Measurements from ENCODE around the gene TMEM138. TPM values are rescaled to one million over a fixed set of nuclear protein-coding genes. Genes with fewer than 3 reads are reported as not detected.

TMEM138 gene
- 16.7 and 16.8 TPM in 2 replicates for total RNA-seq (2012; rRNA removed)
- 53.2 and 55.9 TPM in 2 replicates for polyA plus RNA-seq (2012; rRNA removed)
- polyA plus RNA-seq (2012; cell fraction: cytosol; rRNA removed) = 27.1 and 40.7 TPM in 2 replicates
- 49.7 and 117 TPM in 2 replicates for polyA plus RNA-seq (2012; cell fraction: nucleus; rRNA removed; ENCODE audit: low replicate concordance)
- Bru-seq, nascent RNA = percentile 82 among the genes with signal in this experiment
- BruChase-seq, experiment 1, labeled RNA remaining after a 6-hour chase = percentile 91 among the genes with signal in this experiment
- percentile 82 among the genes with signal in this experiment for BruChase-seq, experiment 2, labeled RNA remaining after a 2-hour chase
- long read RNA-seq, transcript TMEM138-201 (5 exons, 1,848 nt) = major isoform, 22 of 33 reads
- long read RNA-seq, partial matches to known transcripts = 1 of 33 reads
- long read RNA-seq, other reads (novel, unspliced or antisense) = 9 of 33 reads

DNA sequence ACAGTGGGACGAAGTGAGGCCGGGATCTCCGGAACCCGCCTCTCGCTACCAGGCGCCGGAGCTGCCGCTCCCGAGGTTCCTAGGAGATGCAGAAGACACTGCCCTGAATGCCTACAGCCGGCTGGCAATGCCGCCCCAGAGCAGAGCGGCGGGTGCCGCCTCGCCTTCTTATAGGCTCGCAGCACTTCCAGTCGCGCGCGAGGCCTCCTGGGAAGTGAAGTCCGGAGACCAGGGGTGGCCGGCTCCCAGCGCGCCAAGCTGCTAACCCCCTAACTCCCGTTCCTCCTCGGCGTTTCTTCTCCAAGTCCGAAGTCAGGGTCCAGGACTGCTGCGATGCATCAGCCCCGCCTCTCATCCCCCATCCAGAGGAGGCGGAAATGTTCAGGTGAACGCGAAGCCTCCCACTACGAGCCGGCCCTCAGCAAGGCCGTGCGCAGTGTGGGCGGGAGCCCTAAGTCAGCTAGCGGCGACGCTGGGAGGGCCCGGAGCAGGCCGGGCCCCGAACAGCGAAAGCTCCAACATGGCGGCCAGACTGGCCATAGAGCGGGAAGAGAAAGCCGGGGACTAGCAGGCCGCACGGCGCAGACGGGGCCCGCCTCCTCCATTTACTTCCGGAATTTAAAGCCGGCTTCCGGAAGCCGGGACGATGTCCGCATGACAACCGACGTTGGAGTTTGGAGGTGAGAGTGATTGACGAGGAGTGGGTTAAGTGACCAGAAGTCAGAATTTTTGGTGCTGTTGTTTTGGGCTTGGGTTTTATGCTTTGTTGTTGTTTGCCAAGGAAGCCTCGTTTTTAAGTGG, at the start of gene TMEM138, which contains the start of gene CYB561A3:
Gene TMEM138, plus strand, starts transcription at position 634 of the 801 bp plus-strand sequence. CDS start 2,017 bp downstream, outside the sequence.
Gene CYB561A3, minus strand, starts transcription at position 142 of the 801 bp plus-strand sequence. CDS start 5,169 bp downstream, outside the sequence.
- Histone ChIP-seq H3K4me3 (ENCODE audit: insufficient read depth, low read depth, low read length) (peak within 1 kb of the TSS; percentile 88), H2BK15ac (ENCODE audit: low read depth, low read length) (peak within 1 kb of the TSS; percentile 94; the same call in 2 of the 3 replicates), H3K23ac (ENCODE audit: low read depth, low read length) (peak within 1 kb of the TSS; percentile 98), H2BK120ac (ENCODE audit: low read depth, low read length) (peak within 1 kb of the TSS; percentile 97), H2BK5ac (ENCODE audit: low read depth, low read length, poor library complexity, severe bottlenecking) (peak within 1 kb of the TSS; percentile 99), H4K20me1 (ENCODE audit: insufficient read depth, low read length) (no peaks in the 10 kb centered on the region), H3K4me1 (ENCODE audit: control insufficient read depth, insufficient read depth, low read length) (peaks cover 5% of the 10 kb centered on the region), H2AFZ (replicated peaks; ENCODE audit: low read length, poor library complexity) (peak within 1 kb of the TSS; percentile 99), H4K5ac (ENCODE audit: low read depth, low read length) (peak within 1 kb of the TSS; percentile 100), H3K27ac (ENCODE audit: insufficient read depth, low read length) (peak within 1 kb of the TSS; percentile 99), H4K91ac (ENCODE audit: insufficient read depth, low read depth, low read length) (peak within 1 kb of the TSS; percentile 100), H3K4ac (ENCODE audit: low read depth, low read length) (peak within 1 kb of the TSS; percentile 100), H4K8ac (ENCODE audit: low read depth in 2 of 2, low read length in 2 of 2) (peak within 1 kb of the TSS; percentile 98 to 100), H2AK5ac (ENCODE audit: low read depth, low read length) (peak within 1 kb of the TSS; percentile 91), H3K36me3 (ENCODE audit: control insufficient read depth, insufficient read depth, low read length) (peaks cover 16% of the 10 kb centered on the region), H3K27me3 (ENCODE audit: control insufficient read depth, insufficient read depth, low read length) (no peaks in the 10 kb centered on the region), H3K18ac (ENCODE audit: low read depth, low read length) (peak within 1 kb of the TSS; percentile 99), H3K79me1 (ENCODE audit: low read depth in 1 of 2, low read length in 2 of 2) (peaks cover 42 to 65% of the 10 kb centered on the region in 2 experiments; a peak in 3 of 4 replicates), H3K9ac (ENCODE audit: low read depth, low read length) (peak within 1 kb of the TSS; percentile 100), H2AK9ac (replicated peaks; ENCODE audit: low read depth, low read length, poor library complexity) (peak within 1 kb of the TSS; percentile 98), H3K14ac (replicated peaks; ENCODE audit: low read depth, low read length) (peak within 1 kb of the TSS; percentile 100), H2BK20ac (ENCODE audit: low read depth, low read length) (peak within 1 kb of the TSS; percentile 75; the same call in 1 of the 2 replicates), H3K4me2 (ENCODE audit: low read depth, low read length) (peak within 1 kb of the TSS; percentile 98), H3K9me1 (ENCODE audit: insufficient read depth, low read length) (0 out of 2 replicates have a peak, but pooled peaks cover 3% of the 10 kb centered on the region), H3K56ac (ENCODE audit: extremely low read depth, insufficient read depth, low read length) (peak within 1 kb of the TSS; percentile 99), H3K9me3 (ENCODE audit: control insufficient read depth, insufficient read depth, low read length) (no peaks in the 10 kb centered on the region)
- peak; percentile 95 for ATAC-seq (ENCODE audit: low read depth)
- intact Hi-C loops (cut with micrococcal nuclease) = loop anchor here (1.0 kb wide), 1 partner anchor 23 kb away; no protein-coding TSS in a partner anchor
- peak; percentile 92 for DNase-seq
- WGBS, 2 experiments (ENCODE audit: extremely low coverage in 2 of 2, insufficient read length in 1 of 2) = 0% methylated on average over 22 of the region's 63 CpGs; no CpG with 5 or more reads in 1 of the 2 experiments
- in situ Hi-C loops (cut with MboI; ENCODE audit: low sequenced_read_pairs) = no loop called here
- ChIA-PET CTCF (interaction anchor here (0.7 to 2.9 kb wide), 3 partner anchors 23 to 81 kb away, joined by 3 to 17 read pairs (median 7); no protein-coding TSS in a partner anchor), POLR2A (ENCODE audit: unreplicated experiment) (interaction anchor here (0.7 to 1.4 kb wide), 4 partner anchors 13 to 98 kb away, joined by 3 to 11 read pairs (median 4); no protein-coding TSS in a partner anchor)
- peak; percentile 52; the same call in 1 of the 2 replicates for TF ChIP-seq MAZ (IDR thresholded peaks at IDR 0.05; ENCODE audit: borderline replicate concordance, low read depth, low read length)
- peak; percentile 88 for TF ChIP-seq POLR2A (IDR thresholded peaks at IDR 0.05; ENCODE audit: low read depth, low read length)
- TF ChIP-seq BHLHE40 (IDR thresholded peaks at IDR 0.05; ENCODE audit: low read depth, low read length) = no peak
- TF ChIP-seq FOS (IDR thresholded peaks at IDR 0.05; ENCODE audit: low read depth, low read length) = no peak
- no peak for TF ChIP-seq MAFK (IDR thresholded peaks at IDR 0.05; ENCODE audit: low read depth, low read length)
- 0 out of 2 replicates have a peak, but pooled peaks have one; percentile 57 for TF ChIP-seq MXI1 (IDR thresholded peaks at IDR 0.05; ENCODE audit: borderline replicate concordance, low read depth, low read length)
- no peak for TF ChIP-seq RAD21 (IDR thresholded peaks at IDR 0.05; ENCODE audit: low read length)
- peak; percentile 45 for TF ChIP-seq USF2 (IDR thresholded peaks at IDR 0.05; ENCODE audit: low read depth, low read length)
- peak; percentile 92; the same call in 1 of the 2 replicates for TF ChIP-seq CHD1 (IDR thresholded peaks at IDR 0.05; ENCODE audit: low read depth, low read length)
- TSS peak; percentile 56 for BruUV-seq (replicated peaks)
- dilution Hi-C loops (cut with HindIII; ENCODE audit: low sequenced_read_pairs, unreplicated experiment) = no loop called here

All from IMR-90 (cell line).